Germinal center (tissue), 1 donor: ENCODE measurements around the gene ENPP3.
"Not testable (repeated sequence)": the region's sequence is repeated elsewhere in the genome, so short reads cannot be mapped to it uniquely, and the experiment has no call there.

Experiments
- DNase-seq: peaks from one replicate; pipeline ENCODE4 v3.0.0; 2012; ENCODE audit warnings: mixed read lengths, low spot score

Gene ENPP3

DNA sequence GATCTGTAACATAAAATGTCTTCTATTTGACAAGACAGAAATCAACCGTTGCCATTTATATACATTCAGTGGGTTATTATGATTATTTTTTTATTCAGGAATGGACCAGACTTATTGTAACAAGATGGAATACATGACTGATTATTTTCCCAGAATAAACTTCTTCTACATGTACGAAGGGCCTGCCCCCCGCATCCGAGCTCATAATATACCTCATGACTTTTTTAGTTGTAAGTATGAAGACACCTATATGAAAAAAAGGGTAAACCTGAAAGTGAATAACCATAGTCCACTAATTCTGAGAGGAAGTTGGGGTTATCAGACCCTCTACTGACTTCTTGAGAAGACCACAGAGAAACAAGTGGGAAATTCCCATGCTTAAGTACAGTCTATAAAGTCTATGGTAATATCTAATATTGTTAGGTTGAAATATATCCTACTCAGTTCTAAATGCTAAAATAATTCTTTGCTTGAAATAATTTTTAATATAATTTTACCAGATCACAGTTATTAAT is 48.2 kb downstream of the ENPP3 start:
- DNase-seq = no peak

DNA sequence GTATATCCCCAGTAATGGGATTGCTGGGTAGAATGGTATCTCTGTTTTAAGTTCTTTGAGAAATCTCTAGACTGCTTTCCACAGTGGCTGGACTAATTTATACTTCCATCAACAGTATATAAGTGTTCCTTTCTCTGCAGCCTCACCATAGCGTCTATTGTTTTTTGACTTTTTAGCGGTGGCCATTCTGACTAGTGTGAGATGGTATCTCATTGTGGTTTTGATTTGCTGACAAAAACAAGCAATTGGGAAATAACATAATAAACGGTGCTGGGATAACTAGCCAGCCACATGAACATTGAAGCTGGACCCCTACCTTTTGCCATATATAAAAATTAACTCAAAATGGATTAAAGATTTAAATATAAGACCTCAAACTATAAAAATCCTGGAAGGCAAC is 49.9 kb downstream of the ENPP3 start:
- no peak for DNase-seq

DNA sequence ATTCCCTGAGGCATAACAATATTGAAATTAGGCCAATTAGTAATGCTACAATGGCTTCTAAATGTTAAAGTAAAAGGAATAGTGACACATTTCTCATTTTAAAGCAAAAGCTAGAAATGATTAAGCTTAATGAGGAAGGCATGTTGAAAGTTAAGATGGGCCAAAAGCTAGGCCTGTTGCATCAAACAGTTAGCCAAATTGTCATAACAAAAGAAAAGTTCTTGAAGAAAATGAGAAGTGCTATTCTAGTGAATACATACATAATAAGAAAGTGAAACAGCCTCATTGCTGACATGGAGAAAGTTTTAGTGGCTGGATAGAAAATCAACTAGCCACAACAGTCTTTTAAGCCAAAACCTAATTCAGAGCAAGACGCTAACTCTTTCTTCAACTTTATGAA is 51.2 kb downstream of the ENPP3 start:
- no peak for DNase-seq

DNA sequence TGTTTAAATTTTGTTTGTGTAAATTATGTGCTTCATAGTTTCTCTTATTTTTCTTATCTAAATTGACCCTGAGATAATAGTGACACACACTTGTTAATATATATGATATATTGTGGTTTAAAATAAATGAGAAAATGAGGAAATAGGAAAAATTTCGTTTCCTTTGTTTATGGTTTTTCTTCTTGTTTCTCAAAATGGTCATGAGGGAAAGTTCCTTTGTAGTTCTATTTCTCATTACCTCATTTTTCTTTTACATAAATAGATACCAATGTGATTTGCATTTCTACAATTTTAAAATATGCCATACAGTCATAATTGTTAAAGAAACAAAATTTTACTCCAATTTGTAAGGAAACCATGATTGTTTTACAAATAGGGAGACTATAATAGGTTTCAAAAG is 54.9 kb downstream of the ENPP3 start:
- DNase-seq = no peak

DNA sequence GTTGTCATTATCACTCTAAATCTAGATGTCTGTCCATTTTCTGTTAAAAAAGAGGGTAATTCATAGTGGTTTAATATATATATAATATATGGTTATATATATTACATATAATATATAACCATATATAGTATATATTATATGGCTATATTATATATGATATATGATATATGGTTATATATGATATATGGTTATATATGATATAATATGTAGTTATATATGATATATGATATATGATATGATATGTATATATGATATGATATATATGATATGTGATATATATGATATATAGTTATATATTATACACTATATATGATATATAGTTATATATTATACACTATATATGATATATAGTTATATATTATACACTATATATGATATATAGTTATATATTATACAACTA is 55.5 kb downstream of the ENPP3 start:
- DNase-seq = no peak

DNA sequence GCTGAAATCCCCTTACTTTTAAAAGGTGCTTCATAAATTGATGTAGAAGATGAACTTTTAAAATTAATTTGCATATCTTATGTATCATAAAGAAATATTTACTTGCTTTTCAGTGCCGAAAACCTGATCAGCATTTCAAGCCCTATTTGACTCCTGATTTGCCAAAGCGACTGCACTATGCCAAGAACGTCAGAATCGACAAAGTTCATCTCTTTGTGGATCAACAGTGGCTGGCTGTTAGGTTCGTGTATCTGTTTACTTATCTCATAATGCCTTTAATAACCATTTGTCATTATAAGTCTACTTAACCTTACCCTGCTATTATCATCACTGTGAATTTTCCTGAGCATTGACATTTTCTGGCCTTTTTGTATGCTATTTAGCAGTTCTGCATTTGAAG is 56.3 kb downstream of the ENPP3 start:
- no peak for DNase-seq

DNA sequence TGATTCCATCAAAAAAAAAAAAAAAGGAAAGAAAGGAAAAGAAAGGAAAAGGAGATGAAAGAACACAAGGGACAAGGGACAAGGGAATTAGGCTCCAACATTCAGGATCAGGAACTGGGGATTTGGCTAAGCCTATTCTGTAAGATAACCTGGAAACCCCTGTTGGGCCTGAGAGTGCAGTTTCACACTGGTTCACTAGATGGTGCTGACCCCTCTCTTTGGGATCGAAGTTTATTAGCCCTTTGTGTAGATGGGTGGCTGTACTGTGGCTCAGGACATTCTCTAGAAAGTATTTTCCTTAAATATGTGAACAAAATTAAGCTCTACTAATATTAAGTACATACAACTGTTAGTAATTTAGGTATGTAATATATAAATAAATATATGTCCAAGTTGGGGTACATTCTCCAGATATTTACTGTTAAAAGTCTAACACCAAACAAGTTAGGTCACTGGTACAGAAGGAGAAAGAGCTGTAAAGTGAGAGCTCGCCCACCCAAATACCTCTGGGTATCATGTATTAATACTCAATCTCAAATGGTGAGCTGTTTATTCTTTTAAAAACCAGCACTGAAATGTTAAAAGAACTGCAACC is 57.8 kb downstream of the ENPP3 start:
- peak; percentile 72 for DNase-seq

DNA sequence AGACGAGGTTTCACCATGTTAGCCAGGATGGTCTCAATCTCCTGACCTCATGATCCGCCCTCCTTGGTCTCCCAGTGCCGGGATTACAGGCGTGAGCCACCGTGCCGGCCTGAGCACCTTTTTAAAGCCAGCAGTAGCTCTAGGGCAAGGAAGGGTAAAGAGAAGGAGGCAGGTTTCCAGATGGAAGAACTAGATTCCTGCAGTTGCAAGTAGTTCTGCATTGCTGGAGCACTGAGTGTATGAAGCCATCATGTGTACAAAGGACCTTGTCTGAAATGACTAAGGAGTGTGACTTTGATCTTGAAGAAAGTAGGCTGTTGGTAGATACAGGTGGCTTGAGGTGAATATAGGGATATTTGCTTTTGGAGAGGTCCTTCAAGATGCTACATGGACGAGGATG is 59.9 kb downstream of the ENPP3 start:
- no peak for DNase-seq

DNA sequence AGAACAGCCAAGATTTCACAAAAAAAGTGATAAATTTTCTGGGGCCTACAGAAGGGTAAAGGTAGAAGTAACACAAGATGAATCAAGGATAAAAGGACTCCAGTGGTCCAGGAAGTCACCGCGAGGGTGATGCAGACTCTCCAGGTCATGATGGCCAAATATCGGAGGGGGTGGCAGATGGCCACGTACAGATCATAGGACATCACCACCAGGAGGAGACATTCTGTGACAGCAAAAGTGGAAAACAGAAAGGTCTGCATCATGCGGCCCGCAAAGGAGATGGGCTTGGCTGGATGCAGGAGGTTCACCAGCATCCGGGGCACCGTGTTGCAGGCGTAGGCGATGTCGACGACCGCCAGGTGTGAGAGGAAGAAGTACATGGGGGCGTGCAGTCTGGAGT is 63.7 kb downstream of the ENPP3 start:
- not testable (repeated sequence) for DNase-seq

DNA sequence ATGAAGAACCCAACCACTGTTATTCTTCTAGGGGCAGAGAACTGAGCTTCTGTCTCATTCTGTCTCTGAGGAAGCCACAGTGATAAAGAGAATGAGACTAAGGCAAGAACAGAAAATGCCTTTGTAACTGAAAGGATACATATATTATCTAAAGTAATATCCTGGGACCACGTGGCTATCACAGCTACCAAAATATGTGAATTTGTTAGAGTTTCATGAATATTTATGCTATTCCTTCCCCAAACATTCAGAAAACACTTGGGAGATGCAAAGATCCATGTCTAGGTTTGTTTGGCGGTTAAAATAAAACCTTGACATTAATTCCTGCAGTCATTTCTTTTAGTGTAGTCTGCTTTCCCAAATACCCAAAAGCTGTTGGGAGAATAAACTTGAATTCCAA is 66.8 kb downstream of the ENPP3 start:
- DNase-seq = not testable (repeated sequence)

DNA sequence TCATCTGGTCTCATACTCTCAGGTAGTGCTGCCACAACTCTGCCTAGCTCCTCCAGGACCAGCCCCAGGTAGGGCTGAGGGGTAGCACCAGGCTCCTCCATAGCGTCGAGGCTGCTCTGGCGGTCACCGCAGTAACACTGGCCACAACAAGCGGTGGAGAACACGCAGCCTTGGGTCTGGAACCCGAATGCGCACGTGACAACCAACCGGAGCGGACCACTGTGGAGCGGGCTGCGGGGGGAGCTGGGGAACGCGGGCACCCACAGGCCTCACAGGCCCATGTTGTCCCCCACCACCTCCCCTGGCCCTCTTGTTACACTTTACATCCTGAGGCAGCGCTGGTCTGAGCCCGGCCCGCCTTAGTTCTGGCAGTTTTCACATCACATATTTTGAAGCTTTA is 73.8 kb downstream of the ENPP3 start, which contains the start of gene CTAGE9:
TSS of gene CTAGE9 (minus strand) at position 101 of the 400 bp plus-strand sequence. CDS start at position 101, 0 bp downstream.
- not testable (repeated sequence) for DNase-seq

DNA sequence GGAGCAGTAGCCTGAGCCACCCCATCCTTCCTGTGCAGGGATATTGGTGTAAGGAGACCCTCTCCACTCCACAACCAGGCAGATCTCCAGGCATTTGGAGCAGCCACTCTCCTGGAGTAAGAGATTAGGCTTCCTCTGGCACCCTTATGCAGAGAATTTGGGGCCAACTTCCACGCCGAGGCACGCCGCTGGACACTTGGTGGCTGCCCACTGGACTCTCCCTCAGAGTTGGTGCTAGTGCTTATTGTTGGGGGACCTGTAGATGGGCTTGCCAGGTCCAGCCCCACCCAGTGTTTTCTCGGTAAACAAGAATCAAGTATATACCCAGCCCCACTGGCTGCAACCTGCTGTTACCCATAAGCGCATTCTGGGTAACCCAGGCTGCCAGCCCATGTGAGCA is 78.5 kb downstream of the ENPP3 start:
- DNase-seq = not testable (repeated sequence)

DNA sequence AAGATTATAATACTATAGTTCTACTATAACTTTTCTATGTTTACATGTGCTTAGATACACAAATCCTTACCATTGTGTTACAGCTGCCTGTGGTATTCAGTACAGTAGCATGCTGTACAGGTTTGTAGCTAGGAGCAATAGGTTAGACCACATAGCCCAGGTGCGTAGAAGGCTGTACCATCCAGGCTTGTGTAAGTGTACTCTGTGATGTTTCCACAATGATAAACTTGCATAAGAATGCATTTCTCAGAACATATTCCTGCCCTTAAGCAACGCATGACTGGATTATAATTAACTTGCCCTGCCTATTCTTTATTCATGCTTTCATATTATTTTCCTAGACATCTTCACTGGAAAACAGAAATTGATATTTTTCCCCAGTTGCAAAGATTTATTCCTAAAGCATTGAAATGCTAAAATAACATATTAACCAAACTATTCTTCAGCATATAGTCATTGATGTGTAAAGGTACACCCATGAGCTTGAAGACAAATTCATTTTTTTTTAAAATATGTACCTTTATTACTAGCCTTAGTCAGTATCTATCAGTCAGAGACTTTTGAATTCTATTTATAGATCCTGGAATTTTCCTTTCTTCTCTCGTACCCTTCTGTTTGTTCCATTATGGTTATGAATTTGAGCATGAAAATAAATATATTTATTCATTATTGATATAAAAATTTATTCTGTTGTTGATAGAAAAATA is 80.9 kb downstream of the ENPP3 start:
- no peak for DNase-seq

DNA sequence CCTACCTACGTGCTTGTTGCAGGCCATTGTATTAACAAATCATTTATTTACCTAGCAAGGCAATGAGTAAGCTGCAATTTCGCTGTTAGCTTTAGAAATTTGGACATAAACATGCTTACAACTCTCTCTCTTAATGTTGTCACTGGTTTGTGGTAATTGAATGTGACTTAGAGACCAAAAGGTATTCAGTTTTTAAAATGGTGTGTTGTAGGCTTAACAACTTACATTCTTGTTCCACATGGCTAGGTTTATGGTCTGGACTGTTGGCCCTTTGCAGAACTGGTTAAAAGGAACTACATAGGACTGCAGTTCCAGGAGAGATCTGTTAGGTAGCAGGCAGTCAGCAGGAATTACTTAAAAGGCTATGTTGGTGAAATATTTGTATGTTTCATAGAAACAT is 84.1 kb downstream of the ENPP3 start:
- DNase-seq = no peak

DNA sequence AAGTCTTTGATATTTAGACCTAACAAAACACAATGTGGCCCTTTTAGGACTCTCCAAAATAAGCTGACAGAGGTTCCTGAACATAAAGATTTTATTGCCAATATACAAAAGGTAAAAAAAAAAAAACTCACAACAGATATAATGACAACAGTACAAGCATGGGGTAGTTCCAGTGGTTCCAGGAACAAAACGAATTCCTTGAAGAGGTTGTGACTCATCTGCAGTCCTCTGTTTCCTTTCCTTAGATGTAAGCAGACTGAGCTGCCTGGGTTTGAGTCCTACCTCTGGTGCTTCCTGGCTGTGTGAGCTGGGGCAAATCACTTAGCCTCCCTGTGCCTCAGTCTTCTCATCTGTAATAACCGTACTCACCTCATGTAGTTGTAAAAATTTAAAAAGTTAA is 87.0 kb downstream of the ENPP3 start:
- no peak for DNase-seq

DNA sequence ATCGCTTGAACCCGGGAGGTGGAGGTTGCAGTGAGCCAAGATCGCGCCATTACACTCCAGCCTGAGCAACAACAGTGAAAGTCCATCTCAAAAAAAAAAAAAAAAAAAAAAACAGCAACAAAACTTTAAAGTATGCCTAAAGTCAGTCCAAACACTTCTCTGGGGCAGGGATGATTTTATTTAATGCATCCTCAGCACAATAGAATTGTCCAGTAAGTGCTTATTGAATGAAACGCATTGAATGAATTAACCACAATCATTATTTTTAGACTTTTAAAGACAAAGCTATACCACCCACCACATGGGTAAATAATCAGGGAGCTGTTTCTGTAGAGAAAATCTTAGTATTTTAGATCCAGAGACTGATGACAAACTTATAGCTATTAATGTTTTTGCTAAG is 90.4 kb downstream of the ENPP3 start:
- no peak for DNase-seq

DNA sequence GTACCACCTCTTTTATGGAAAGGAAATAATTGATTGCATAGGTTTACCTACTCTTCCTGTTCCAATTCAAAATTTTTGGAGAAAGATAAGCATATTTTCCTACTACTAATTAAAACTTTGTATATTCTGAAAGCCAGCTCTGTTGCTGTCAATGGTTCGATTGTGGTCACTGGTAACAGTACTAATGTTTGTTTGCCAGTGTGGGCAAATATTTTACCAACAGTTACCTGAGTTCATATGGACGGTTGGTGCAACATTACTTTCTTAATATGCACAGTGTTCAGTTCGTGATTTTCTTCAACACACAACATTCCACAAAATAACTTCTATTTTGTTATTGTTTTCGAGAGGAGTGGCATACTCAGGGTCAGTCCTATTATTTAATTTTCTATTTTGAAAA is 90.8 kb downstream of the ENPP3 start:
- no peak for DNase-seq

DNA sequence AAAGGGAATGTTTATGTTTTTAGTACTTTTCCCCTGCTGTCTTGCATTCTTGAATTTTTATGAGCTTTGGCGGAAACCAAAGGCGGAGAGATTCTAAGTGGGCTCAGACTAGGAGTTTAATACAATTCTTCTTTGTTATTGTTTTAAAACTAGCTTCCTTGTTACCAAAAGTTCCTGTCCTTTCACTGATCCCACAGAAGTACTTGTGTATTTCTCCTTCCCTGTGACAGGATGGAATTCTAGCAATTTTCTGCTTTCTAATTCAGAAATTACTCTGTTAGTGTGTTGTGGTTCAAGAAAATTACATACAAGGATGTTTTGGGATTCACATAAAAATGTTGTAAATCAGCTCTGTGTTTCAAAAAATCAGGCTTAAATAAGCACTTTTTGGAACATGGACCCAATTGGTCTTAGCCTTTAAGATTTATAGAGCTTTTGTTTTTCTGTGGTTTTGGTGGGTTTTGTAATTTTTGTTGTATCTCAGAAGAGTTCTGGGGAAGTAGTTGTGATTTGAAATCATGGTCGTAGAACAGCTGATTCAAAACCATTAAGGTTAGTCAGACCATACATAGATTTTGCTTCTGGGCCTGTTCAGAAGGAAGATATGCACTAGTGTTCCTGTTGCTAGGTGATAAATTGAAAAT is 91.3 kb downstream of the ENPP3 start:
- no peak for DNase-seq

DNA sequence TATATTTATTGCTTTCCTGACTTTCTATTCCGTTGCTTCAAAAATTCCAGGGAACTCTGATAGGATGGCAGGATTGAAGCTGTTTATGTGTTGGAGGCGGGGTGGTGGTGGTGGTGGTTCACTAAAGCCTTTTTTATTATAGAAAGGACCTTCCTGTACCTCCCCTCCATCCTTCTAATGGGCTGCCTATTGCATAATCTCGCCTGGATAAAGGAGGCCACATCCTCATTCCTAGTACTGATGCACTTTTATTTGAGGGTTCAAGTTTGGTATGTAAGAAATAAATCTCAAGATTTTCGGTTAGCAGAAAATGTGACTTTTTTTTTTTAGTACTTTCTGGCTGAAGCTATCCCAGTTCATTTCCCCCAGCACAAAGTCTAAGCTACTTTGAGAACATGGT is 92.4 kb downstream of the ENPP3 start:
- no peak for DNase-seq

DNA sequence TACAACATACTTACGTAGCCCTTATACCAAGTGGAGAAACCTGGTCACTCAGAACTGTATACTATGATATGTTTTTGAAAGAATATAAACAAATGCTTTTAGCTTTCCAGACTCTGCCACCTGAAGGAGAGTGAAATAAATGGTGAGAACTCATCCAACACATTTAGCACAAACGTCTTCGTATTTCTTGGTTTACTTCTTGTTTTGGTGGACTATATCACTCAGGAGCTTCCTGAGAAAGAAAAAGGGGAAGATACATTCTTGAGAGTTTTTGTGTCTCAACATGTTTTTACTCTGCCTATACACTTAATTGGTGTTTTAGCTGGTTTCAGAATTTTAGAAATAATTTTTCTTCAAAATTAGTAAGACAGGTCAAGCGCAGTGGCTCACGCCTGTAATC is 93.2 kb downstream of the ENPP3 start:
- DNase-seq = no peak

DNA sequence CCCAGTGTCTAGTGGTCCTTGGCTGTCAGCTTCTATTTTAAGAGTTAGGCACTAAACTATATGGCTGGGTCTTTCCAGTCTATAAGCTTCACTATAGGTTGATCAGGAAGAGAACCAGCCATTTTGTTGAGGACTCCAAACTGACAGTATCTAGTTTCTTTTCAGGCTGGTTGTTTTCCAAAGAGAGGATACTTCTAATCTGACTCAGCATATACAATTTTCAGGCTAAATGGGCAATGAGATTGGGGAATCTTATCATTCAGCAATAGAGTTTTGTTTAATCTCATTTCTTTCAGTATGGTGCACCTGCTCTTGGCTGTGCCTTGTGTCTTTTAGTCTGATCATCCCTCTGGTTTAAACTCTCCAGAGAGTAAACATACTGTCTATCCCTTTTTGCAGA is 94.1 kb downstream of the ENPP3 start:
- DNase-seq = no peak

DNA sequence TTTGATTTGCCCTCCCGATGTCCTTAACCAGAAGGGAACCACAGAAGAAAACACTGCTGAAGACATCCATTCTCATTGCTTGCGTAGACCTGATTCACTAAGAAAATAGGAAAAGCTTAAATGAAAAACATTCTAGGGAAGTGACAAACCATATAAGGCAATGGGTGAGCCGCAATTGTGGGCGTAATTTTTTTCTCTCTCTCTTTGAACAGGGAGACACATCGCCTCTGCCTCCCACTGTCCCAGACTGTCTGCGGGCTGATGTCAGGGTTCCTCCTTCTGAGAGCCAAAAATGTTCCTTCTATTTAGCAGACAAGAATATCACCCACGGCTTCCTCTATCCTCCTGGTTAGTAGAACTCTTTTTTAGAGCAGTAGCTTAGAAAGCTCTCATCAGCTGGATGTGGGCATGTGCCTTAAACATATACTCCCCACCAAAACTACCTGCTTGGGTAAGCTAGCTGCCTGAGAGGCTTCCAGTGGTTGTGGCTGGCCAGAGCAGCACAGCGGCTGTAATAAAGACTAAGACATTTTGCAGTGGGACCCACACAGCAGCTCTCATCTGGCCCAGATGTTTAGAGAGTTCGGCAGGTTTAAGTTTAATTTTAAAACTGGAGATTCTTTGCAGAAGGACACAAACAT is 96.4 kb downstream of the ENPP3 start:
- DNase-seq = no peak
